ENCODE data around the gene OXER1.

OXER1 gene

GRCh38 chr2:42770288-42771131 is 6.6 kb upstream of the OXER1 start:
- in situ Hi-C loops (cut with MboI; ENCODE audit: low sequenced_read_pairs), result no loop called here

- in situ Hi-C loops (cut with MboI; ENCODE audit: low sequenced_read_pairs), result no loop called here
These were observed 5.8 kb upstream of the OXER1 start for GRCh38 chr2:42769583-42770287.

GRCh38 chr2:42768706-42769256 is 4.8 kb upstream of the OXER1 start:
- in situ Hi-C loops (cut with MboI; ENCODE audit: low sequenced_read_pairs), result no loop called here

GRCh38 chr2:42767899-42768705 is 4.2 kb upstream of the OXER1 start:
- in situ Hi-C loops (cut with MboI; ENCODE audit: low sequenced_read_pairs), result no loop called here

- in situ Hi-C loops (cut with MboI; ENCODE audit: low sequenced_read_pairs), result no loop called here
These were observed 3.4 kb upstream of the OXER1 start for GRCh38 chr2:42767080-42767898.

GRCh38 chr2:42765686-42766085 is 1.8 kb upstream of the OXER1 start:
- in situ Hi-C loops (cut with MboI; ENCODE audit: low sequenced_read_pairs), result no loop called here

GRCh38 chr2:42764901-42765300 is 966 bp upstream of the OXER1 start:
- in situ Hi-C loops (cut with MboI; ENCODE audit: low sequenced_read_pairs), result no loop called here

GRCh38 chr2:42762823-42763804 is 821 bp downstream of the OXER1 start:
- in situ Hi-C loops (cut with MboI; ENCODE audit: low sequenced_read_pairs), result no loop called here

- in situ Hi-C loops (cut with MboI; ENCODE audit: low sequenced_read_pairs), result no loop called here
These were observed 1.8 kb downstream of the OXER1 start for GRCh38 chr2:42762155-42762554.

GRCh38 chr2:42761554-42761953 is 2.4 kb downstream of the OXER1 start:
- in situ Hi-C loops (cut with MboI; ENCODE audit: low sequenced_read_pairs), result no loop called here

- in situ Hi-C loops (cut with MboI; ENCODE audit: low sequenced_read_pairs), result no loop called here
These were observed 5.2 kb downstream of the OXER1 start for GRCh38 chr2:42758751-42759150.

- in situ Hi-C loops (cut with MboI; ENCODE audit: low sequenced_read_pairs), result no loop called here
These were observed 5.8 kb downstream of the OXER1 start for GRCh38 chr2:42757981-42758740.

GRCh38 chr2:42756966-42757513 is 6.9 kb downstream of the OXER1 start:
- in situ Hi-C loops (cut with MboI; ENCODE audit: low sequenced_read_pairs), result no loop called here

GRCh38 chr2:42756150-42756775 is 7.7 kb downstream of the OXER1 start:
- in situ Hi-C loops (cut with MboI; ENCODE audit: low sequenced_read_pairs), result no loop called here

- in situ Hi-C loops (cut with MboI; ENCODE audit: low sequenced_read_pairs), result no loop called here
These were observed 8.6 kb downstream of the OXER1 start for GRCh38 chr2:42755191-42755880.

GRCh38 chr2:42754776-42755140 is 9.2 kb downstream of the OXER1 start:
- in situ Hi-C loops (cut with MboI; ENCODE audit: low sequenced_read_pairs), result no loop called here
